HG03108 (cell line): ENCODE measurements around the gene DNAJC2.

Experiments used
- ATAC-seq: cut with Tn5 transposase; IDR thresholded peaks from one replicate; pipeline ENCODE4 v1.9.1; 2021; ENCODE audit warnings: moderate library complexity; ENCODE audit not compliant: unreplicated experiment

The DNAJC2 gene

GRCh38 chr7:103344453-103345149 lies at the start of gene DNAJC2:
TSS of gene DNAJC2 (minus strand) at chr7:103344767. CDS start at chr7:103344622, 145 bp downstream.
- ATAC-seq, result peak; percentile 72

- ATAC-seq, result no peak
These were observed 47.4 kb upstream of the DNAJC2 start for GRCh38 chr7:103391976-103392375.

GRCh38 chr7:103391150-103391549 lies 46.6 kb upstream of the DNAJC2 start:
- no peak for ATAC-seq

GRCh38 chr7:103389263-103389662 lies 44.7 kb upstream of the DNAJC2 start:
- no peak for ATAC-seq

GRCh38 chr7:103388469-103389140 lies 44.0 kb upstream of the DNAJC2 start:
- ATAC-seq, result no peak

- no peak for ATAC-seq
These were observed 42.7 kb upstream of the DNAJC2 start for GRCh38 chr7:103387242-103387641.

- ATAC-seq, result no peak
These were observed 37.5 kb upstream of the DNAJC2 start for GRCh38 chr7:103382032-103382402.

GRCh38 chr7:103381280-103382031 lies 36.9 kb upstream of the DNAJC2 start:
- ATAC-seq, result no peak

GRCh38 chr7:103380395-103381191 lies 36.0 kb upstream of the DNAJC2 start:
- no peak for ATAC-seq

- ATAC-seq, result no peak
These were observed 34.9 kb upstream of the DNAJC2 start for GRCh38 chr7:103379270-103379975.

- no peak for ATAC-seq
These were observed 29.5 kb upstream of the DNAJC2 start for GRCh38 chr7:103373866-103374643.

GRCh38 chr7:103369432-103369831 lies 24.9 kb upstream of the DNAJC2 start:
- no peak for ATAC-seq

GRCh38 chr7:103349805-103350204 lies 5.2 kb upstream of the DNAJC2 start:
- ATAC-seq, result no peak

GRCh38 chr7:103348959-103349358 lies 4.4 kb upstream of the DNAJC2 start:
- no peak for ATAC-seq

GRCh38 chr7:103348452-103348851 lies 3.9 kb upstream of the DNAJC2 start:
- no peak for ATAC-seq

- peak; percentile 51 for ATAC-seq
These were observed 3.1 kb upstream of the DNAJC2 start, which contains the start of gene PSMC2 for GRCh38 chr7:103347507-103348267. TSS of gene PSMC2 (plus strand) at chr7:103347643. CDS start at chr7:103347712, 69 bp downstream.

- ATAC-seq, result no peak
These were observed 1.8 kb upstream of the DNAJC2 start for GRCh38 chr7:103346396-103346795.

GRCh38 chr7:103343758-103344452 lies 662 bp downstream of the DNAJC2 start:
- ATAC-seq, result peak; percentile 4
